Breast epithelium (tissue), 3 donors: ENCODE results near the gene DMBT1.

ENCODE experiments used
- CTCF ChIP-seq, 3 donors: fragments of 450-650 bp; IDR thresholded peaks; one replicate each; pipeline ENCODE4 v1.5.1; 2016 to 2017; ENCODE audit warnings: antibody characterized with exemption in 3 of 3, mild to moderate bottlenecking in 3 of 3, moderate library complexity in 3 of 3
- POLR2A ChIP-seq: fragments of 450-650 bp; IDR thresholded peaks from one replicate; pipeline ENCODE4 v1.6.1; 2016; ENCODE audit warnings: antibody characterized with exemption, mild to moderate bottlenecking, moderate library complexity

GRCh38 chr10:122665329-122665860 is 104.8 kb downstream of the DMBT1 start:
- no peak for TF ChIP-seq POLR2A
- no peak for TF ChIP-seq CTCF (IDR thresholded peaks at IDR 0.05)
